Stimulated activated CD8-positive, alpha-beta memory T cell treated with anti-CD3 and anti-CD28 coated beads, Interleukin-4, amount 100 ng/mL, for 24 hours (primary cell): Measurements from ENCODE around the gene PRR20A.
"Not testable (repeated sequence)": the region's sequence is repeated elsewhere in the genome, so short reads cannot be mapped to it uniquely, and the experiment has no call there.

Experiments
- DNase-seq: peaks from one replicate; pipeline ENCODE4 v3.0.0-alpha.2; 2020; ENCODE audit warnings: low read depth

Gene PRR20A

GRCh38 chr13:57140235-57140968 lies at the start of gene PRR20A:
TSS of gene PRR20A (plus strand) at chr13:57140918. CDS start at chr13:57141305, 387 bp downstream.
- DNase-seq = not testable (repeated sequence)

GRCh38 chr13:57114945-57115344 lies 25.8 kb upstream of the PRR20A start:
- no peak for DNase-seq

DNA sequence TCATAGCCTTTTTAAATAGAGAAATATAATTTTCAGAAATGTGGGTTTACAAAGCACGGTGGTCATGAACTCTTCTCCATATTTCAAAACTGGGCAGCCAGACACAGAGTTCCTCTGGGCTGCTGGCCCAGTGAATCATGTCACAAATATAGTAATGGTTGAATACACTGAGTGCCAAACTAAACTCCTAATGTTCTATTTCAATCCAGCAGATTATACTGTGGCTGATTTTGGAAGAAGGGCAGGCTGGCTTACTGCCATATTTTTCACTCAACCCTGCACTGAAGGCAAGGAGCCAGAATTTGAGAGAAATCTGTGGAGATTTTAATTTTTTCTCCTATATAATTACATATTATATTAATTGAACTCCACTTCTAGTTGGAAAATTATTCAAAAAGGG lies 17.0 kb upstream of the PRR20A start:
- no peak for DNase-seq

DNA sequence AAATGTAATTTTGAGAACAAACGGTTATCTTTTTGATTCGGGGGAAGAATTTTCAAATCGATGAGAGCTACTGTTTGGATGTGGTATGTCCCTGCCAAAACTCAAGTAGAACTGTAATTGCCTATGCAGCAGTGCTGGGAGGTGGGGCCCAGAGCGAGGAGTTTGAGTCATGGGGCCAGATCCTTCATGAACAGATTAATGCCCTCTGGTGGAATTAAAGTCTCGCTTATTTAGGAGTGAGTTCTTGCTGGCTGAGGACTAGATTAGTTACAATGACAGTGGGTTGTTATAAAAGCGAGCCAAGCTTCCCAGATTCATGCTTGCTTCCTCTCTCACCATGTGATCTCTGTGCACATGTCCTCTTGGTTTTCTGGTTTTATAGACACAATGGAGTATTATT lies 11.8 kb upstream of the PRR20A start:
- DNase-seq = no peak

DNA sequence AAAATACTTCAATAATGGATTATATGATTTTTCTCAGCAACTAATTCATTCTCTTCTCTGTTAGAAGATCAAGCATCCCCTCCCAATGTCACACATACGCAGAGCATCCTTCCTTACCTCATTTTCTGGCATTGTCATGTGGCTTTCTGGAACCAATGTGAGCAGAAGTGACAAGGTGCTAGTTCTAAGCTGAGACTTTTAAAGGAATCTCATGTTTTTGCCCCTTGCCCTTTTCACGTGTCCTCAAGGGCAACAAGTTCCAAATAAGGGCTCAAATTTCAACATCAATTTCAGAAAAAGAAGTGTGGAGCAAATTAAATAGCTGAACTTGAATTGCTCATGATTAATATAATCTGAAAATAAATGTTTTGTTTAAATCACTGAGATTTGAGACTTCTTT lies 4.6 kb upstream of the PRR20A start:
- DNase-seq = no peak

DNA sequence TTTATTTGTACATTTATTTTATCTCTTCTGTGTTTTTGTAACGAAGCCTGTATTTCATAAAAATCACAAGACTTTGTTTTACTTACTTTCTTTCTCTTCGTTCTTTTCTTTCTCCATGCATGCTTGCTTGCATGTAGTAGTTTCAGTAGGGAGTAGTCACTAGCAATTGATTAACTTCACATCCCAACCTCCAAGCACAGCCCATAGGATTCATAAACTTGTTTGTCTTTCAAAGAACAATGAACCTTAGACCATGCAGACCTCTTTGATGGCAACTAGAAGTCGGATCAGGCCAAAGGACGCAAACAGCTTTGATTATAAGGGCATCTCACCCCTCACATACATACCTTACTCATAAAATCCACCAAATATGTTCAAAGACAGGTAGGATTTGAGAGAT lies 3.1 kb upstream of the PRR20A start:
- DNase-seq = no peak

DNA sequence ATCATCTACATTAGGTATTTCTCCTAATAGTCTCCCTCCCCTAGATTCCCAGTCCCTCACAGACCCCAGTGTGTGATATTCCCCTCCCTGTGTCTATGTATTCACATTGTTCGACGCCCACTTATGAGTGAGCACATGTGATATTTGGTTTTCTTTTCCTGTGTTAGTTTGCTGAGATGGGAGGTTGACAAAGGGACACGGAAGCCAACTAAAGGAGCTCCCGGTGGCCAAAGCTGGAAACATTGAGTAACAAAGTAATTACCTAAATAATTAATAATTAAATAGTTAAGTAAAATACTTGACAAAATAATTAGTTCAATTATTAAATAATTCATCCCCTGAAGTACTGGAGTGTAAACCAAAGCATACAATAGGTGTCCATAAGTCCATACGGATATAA lies 1.7 kb upstream of the PRR20A start:
- no peak for DNase-seq

- not testable (repeated sequence) for DNase-seq
These were observed 937 bp upstream of the PRR20A start for GRCh38 chr13:57139781-57140180.

DNA sequence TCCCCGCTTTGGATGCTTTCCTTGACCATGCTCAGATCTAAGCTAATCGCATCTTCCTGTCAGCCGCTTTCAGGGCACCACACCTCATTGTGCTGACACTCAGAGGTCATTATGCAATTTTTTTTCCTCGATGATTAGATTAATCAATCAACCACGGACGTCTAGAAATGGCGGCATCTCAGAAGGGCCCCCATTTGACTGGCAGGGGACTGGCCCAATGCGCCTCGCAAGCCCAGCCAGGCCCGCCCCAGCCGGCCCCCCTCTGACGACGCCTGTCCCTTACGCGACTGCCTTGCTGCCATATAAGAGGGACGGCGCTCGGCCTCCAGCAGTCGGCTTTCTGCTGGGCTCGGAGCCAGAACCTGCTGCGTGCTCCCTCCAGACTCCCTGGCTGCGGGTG lies 6.5 kb downstream of the PRR20A start, which contains the start of gene PRR20B:
Gene PRR20B, plus strand, starts transcription at position 301 of the 400 bp plus-strand sequence. CDS start 387 bp downstream, outside the sequence.
- not testable (repeated sequence) for DNase-seq

DNA sequence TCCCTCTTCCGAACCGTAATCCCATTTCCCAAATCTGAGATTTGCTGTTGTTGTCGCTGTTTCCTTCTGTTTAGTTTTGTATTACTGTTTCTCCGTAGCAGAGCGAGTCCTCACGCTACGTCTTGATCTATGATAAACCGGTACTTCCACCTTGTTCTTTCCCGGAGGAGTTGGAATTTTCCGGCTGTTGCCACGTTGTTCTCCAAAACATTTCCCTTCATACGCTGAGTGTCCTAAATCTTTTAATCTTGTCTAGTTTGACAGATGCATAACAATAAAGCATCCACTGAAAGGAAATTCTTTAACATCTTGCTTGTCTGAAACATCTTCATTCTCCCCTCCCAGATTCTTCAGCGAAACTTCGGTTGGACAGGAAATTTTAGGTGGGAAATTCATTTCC lies 7.4 kb downstream of the PRR20A start:
- not testable (repeated sequence) for DNase-seq

DNA sequence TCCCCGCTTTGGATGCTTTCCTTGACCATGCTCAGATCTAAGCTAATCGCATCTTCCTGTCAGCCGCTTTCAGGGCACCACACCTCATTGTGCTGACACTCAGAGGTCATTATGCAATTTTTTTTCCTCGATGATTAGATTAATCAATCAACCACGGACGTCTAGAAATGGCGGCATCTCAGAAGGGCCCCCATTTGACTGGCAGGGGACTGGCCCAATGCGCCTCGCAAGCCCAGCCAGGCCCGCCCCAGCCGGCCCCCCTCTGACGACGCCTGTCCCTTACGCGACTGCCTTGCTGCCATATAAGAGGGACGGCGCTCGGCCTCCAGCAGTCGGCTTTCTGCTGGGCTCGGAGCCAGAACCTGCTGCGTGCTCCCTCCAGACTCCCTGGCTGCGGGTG lies 13.0 kb downstream of the PRR20A start, which contains the start of gene PRR20C:
Gene PRR20C, plus strand, starts transcription at position 301 of the 400 bp plus-strand sequence. CDS start 387 bp downstream, outside the sequence.
- DNase-seq = not testable (repeated sequence)

GRCh38 chr13:57160332-57160731 lies 19.6 kb downstream of the PRR20A start, which contains the start of gene PRR20D:
TSS of gene PRR20D (plus strand) at chr13:57160632. CDS start at chr13:57161019, 387 bp downstream.
- not testable (repeated sequence) for DNase-seq

DNA sequence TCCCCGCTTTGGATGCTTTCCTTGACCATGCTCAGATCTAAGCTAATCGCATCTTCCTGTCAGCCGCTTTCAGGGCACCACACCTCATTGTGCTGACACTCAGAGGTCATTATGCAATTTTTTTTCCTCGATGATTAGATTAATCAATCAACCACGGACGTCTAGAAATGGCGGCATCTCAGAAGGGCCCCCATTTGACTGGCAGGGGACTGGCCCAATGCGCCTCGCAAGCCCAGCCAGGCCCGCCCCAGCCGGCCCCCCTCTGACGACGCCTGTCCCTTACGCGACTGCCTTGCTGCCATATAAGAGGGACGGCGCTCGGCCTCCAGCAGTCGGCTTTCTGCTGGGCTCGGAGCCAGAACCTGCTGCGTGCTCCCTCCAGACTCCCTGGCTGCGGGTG lies 26.2 kb downstream of the PRR20A start, which contains the start of gene PRR20E:
Gene PRR20E, plus strand, starts transcription at position 301 of the 400 bp plus-strand sequence. CDS start 387 bp downstream, outside the sequence.
- DNase-seq = not testable (repeated sequence)

- DNase-seq = no peak
These were observed 50.9 kb downstream of the PRR20A start for GRCh38 chr13:57191667-57192066.
